ENCODE results near the gene GATB. TPM values are rescaled to one million over a fixed set of nuclear protein-coding genes. Genes with fewer than 3 reads are reported as not detected.

The GATB gene
- total RNA-seq, 3 donors from 2014 or later = 15.6 to 20.2 (median 17.2) TPM

GRCh38 chr4:151658959-151659600, 101.7 kb downstream of the GATB start:
- ATAC-seq (no peak), DNase-seq (no peak)
- TF ChIP-seq, protein P1, sequence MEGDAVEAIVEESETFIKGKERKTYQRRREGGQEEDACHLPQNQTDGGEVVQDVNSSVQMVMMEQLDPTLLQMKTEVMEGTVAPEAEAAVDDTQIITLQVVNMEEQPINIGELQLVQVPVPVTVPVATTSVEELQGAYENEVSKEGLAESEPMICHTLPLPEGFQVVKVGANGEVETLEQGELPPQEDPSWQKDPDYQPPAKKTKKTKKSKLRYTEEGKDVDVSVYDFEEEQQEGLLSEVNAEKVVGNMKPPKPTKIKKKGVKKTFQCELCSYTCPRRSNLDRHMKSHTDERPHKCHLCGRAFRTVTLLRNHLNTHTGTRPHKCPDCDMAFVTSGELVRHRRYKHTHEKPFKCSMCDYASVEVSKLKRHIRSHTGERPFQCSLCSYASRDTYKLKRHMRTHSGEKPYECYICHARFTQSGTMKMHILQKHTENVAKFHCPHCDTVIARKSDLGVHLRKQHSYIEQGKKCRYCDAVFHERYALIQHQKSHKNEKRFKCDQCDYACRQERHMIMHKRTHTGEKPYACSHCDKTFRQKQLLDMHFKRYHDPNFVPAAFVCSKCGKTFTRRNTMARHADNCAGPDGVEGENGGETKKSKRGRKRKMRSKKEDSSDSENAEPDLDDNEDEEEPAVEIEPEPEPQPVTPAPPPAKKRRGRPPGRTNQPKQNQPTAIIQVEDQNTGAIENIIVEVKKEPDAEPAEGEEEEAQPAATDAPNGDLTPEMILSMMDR (IDR thresholded peaks at IDR 0.05) = no peak
- Histone ChIP-seq H3K4me3 (no peak overlapping the region), H3K9me3 (no peaks in the 10 kb centered on the region), H3K36me3 (ENCODE audit: low read depth) (no peaks in the 10 kb centered on the region), H3K4me1 (ENCODE audit: low read depth) (no peaks in the 10 kb centered on the region)
- intact Hi-C loops (cut with DNase I, micrococcal nuclease) = no loop called here

DNA sequence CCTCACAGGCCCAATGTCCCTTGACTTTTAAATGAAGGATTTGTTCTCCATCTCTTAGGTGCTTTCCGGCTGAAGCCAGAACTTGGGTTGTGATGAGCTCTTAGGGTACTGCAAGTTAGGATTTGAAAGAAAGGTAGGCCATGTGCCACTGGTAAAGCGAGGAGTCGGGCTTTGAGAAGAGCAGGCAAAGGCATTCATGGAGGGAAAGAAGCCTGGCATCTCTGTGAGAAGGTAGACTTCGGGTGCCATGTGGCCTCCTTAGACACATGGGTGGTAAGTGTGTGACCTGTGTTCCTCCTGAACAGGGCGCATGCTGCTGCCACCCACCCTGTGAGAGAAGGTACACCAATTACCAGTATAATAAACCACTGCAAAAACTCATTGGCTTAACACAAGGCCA, 102.9 kb downstream of the GATB start:
- Histone ChIP-seq H3K4me1 (ENCODE audit: low read depth) (no peaks in the 10 kb centered on the region), H3K4me3 (no peak overlapping the region), H3K36me3 (ENCODE audit: low read depth) (no peaks in the 10 kb centered on the region), H3K9me3 (no peaks in the 10 kb centered on the region)
- ATAC-seq (no peak), DNase-seq (no peak)
- TF ChIP-seq, protein P1 (IDR thresholded peaks at IDR 0.05) = no peak
- intact Hi-C loops (cut with DNase I, micrococcal nuclease) = no loop called here

DNA sequence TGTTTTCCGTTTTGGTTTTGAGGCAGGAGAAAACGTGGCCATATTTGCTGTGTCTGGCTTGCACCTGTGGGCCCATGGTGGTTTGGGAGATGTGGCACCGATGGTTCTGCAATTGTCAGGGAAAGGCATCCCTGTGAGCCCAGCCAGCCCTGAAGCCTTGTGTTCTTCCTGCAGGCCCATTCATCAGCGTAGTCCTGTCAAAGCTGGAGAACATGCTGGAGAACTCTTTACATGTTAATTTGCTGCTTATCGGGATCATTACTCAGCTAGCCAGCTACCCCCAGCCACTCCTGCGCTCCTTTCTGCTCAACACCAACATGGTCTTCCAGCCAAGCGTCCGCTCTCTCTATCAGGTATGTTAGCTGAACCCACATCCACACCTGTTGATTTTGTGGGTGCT, 104.7 kb downstream of the GATB start:
- Histone ChIP-seq H3K4me1 (ENCODE audit: low read depth) (no peaks in the 10 kb centered on the region), H3K4me3 (no peak overlapping the region), H3K36me3 (ENCODE audit: low read depth) (no peaks in the 10 kb centered on the region), H3K9me3 (no peaks in the 10 kb centered on the region)
- TF ChIP-seq, protein P1 (IDR thresholded peaks at IDR 0.05) = no peak
- ATAC-seq = no peak
- no peak for DNase-seq
- intact Hi-C loops (cut with DNase I, micrococcal nuclease) = no loop called here

DNA sequence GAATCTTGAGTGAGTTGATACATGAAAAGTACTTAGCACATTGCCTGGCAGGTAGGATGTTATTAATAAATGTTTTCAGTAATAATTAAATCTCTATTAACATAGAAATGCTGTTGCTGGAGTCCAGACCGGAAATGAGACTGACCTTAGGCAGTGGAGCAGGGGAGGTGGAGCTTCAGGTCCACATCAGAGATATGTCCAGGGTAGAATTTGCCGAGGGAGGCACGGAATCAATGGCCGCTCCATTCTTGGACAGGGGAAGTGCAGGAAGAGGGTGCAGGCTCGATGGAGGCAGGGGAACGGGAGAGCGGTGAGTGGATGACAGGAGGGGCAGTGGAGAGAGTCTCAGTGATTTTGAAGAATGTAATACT, 107.3 kb downstream of the GATB start:
- no peak for DNase-seq
- Histone ChIP-seq H3K4me1 (ENCODE audit: low read depth) (no peaks in the 10 kb centered on the region), H3K4me3 (no peak overlapping the region), H3K9me3 (no peaks in the 10 kb centered on the region), H3K36me3 (ENCODE audit: low read depth) (no peaks in the 10 kb centered on the region)
- intact Hi-C loops (cut with DNase I, micrococcal nuclease) = no loop called here
- ATAC-seq = no peak
- TF ChIP-seq, protein P1 (IDR thresholded peaks at IDR 0.05) = no peak

DNA sequence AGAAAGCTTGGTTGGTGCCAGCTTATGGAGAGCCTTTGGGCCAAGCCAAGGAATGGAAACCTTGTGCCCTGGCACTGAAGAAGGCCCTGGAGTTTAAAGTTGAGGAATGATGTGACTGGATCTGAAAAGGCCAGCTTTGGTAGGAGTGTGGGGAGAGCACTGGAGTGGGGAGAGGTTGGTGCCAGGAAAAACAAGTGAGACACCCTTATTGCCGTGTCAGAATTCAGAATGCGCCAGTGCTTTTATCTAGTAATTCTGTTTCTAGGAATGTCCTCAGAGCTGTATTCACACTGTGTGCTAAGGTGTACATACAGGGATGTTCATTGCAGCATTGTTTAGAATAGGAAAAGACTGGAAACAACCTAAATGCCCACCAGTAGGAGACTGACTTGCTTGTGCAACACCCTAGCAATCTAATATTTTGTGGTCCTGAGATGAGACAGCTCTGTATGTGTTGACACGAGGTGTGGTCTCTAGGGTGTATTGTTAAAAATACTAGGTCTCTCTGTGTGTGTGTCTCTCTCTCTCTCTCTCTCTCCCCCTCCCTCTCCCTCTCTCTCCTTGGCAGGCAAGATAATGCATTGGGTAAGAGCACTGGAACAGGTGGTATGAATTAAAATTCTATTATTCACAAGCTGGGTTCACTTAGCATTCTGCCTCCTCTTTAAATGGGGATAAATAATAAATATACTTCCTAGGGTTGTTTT, 107.8 kb downstream of the GATB start:
- no peak for ATAC-seq
- Histone ChIP-seq H3K9me3 (no peaks in the 10 kb centered on the region), H3K4me3 (no peak overlapping the region), H3K4me1 (ENCODE audit: low read depth) (no peaks in the 10 kb centered on the region), H3K36me3 (ENCODE audit: low read depth) (no peaks in the 10 kb centered on the region)
- TF ChIP-seq, protein P1 (IDR thresholded peaks at IDR 0.05) = no peak
- no peak for DNase-seq
- intact Hi-C loops (cut with DNase I, micrococcal nuclease) = no loop called here
